Nephron progenitor cell (in vitro differentiated cells): Measurements from ENCODE around the gene WSCD2.

Source experiments
- DNase-seq: peaks from one replicate; pipeline ENCODE4 v3.0.0; 2021
- H3K27ac Mint-ChIP-seq: 2 replicates; pipeline ENCODE4 v1.8.0; 2021; ENCODE audit warnings: mild to moderate bottlenecking, moderate library complexity, mixed read lengths
- H3K27me3 Mint-ChIP-seq: 2 replicates; pipeline ENCODE4 v1.8.0; 2021; ENCODE audit warnings: mild to moderate bottlenecking, low read depth, mixed read lengths; ENCODE audit not compliant: poor library complexity
- H3K36me3 Mint-ChIP-seq: 2 replicates; pipeline ENCODE4 v1.8.0; 2021; ENCODE audit warnings: low read depth, mixed read lengths
- H3K4me1 Mint-ChIP-seq: 2 replicates; pipeline ENCODE4 v1.8.0; 2021; ENCODE audit warnings: mixed read lengths
- H3K4me3 Mint-ChIP-seq: 2 replicates; pipeline ENCODE4 v1.8.0; 2021; ENCODE audit warnings: mild to moderate bottlenecking, moderate library complexity, mixed read lengths
- H3K9me3 Mint-ChIP-seq: 2 replicates; pipeline ENCODE4 v1.8.0; 2021; ENCODE audit warnings: mild to moderate bottlenecking, moderate library complexity, mixed read lengths
- TF ChIP-seq, protein P1 (sequence below): fragments of 200-600 bp; sonication (generic); IDR thresholded peaks from 2 replicates; pipeline ENCODE4 v1.5.0; 2021; ENCODE audit warnings: antibody characterized with exemption

Gene WSCD2

DNA sequence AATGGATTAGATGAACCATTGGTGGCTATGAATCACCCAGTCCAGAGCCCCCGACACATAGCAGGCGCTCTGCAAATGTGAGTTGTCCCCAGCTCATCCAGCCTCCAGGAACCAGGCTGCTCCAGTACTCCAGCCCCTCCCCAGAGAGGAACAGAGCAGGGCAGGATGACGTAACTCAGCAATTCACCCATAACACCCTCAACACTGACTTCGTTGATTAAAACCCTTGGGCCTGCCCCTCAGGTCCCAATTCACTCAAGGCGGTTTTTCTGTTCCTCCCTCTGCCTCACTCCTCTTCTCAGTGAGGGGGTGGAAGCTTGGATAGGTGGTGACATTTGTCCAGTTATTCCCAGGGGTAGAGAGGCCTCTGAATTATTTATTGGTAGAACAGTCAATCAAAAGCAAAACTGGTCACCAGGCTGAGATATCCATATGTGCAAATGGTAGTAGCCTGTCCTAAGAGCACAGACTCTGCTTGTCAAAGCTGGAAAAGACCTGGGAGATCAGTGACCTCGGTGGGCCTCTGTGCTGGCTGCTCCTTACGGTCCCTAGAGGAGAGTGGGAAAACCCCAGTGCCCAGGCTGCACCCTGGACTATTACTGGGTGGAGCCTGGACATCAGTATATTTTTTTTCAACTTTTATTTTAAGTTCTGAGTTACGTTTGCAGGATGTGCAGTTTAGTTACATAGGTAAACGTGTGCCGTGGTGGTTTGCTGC is 113.1 kb downstream of the WSCD2 start:
- no peak overlapping the region for H3K27ac Mint-ChIP-seq
- peaks cover 11% of the 10 kb centered on the region for H3K9me3 Mint-ChIP-seq
- no peak for DNase-seq
- H3K4me3 Mint-ChIP-seq = no peak overlapping the region
- peaks cover 13% of the 10 kb centered on the region for H3K4me1 Mint-ChIP-seq
- TF ChIP-seq, protein P1, sequence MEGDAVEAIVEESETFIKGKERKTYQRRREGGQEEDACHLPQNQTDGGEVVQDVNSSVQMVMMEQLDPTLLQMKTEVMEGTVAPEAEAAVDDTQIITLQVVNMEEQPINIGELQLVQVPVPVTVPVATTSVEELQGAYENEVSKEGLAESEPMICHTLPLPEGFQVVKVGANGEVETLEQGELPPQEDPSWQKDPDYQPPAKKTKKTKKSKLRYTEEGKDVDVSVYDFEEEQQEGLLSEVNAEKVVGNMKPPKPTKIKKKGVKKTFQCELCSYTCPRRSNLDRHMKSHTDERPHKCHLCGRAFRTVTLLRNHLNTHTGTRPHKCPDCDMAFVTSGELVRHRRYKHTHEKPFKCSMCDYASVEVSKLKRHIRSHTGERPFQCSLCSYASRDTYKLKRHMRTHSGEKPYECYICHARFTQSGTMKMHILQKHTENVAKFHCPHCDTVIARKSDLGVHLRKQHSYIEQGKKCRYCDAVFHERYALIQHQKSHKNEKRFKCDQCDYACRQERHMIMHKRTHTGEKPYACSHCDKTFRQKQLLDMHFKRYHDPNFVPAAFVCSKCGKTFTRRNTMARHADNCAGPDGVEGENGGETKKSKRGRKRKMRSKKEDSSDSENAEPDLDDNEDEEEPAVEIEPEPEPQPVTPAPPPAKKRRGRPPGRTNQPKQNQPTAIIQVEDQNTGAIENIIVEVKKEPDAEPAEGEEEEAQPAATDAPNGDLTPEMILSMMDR = no peak
- H3K27me3 Mint-ChIP-seq = peaks cover 9% of the 10 kb centered on the region
- H3K36me3 Mint-ChIP-seq = no peaks in the 10 kb centered on the region

DNA sequence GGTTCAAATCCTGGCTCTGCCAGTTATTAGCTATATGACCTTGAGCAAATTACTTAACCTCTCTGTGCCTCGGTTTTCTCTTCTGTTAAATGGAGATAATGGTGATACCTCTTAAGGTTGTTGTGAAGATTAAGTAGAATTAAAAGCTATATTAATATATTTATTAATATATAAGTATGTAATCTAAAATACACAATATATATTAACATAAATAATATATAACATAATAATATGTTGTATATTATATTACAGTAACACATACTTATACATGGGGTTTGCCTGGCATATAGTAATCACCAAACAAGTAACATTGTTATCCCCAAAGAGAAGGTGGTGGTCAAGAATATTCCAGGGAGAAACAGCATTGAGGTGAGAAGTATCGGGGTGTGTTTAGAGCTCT is 118.0 kb downstream of the WSCD2 start:
- Mint-ChIP-seq H3K36me3 (no peaks in the 10 kb centered on the region), H3K27me3 (peaks cover 15% of the 10 kb centered on the region), H3K4me1 (peaks cover 6% of the 10 kb centered on the region), H3K27ac (no peak overlapping the region), H3K4me3 (no peak overlapping the region), H3K9me3 (no peaks in the 10 kb centered on the region)
- TF ChIP-seq, protein P1 = no peak
- DNase-seq = no peak

DNA sequence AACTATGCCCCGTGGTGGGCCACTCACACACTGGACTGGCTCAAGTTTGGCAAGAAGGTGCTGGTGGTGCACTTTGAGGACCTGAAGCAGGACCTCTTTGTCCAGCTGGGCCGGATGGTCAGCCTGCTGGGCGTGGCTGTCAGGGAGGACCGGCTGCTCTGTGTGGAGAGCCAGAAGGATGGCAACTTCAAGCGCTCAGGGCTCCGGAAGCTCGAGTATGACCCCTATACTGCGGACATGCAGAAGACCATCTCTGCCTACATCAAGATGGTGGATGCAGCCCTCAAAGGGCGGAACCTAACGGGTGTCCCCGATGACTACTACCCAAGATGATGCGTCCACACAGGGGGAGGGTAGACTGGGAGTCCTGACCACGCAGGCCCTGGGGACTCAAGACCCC is 118.9 kb downstream of the WSCD2 start:
- Mint-ChIP-seq H3K36me3 (no peaks in the 10 kb centered on the region), H3K9me3 (no peaks in the 10 kb centered on the region), H3K4me3 (no peak overlapping the region), H3K4me1 (peaks cover 10% of the 10 kb centered on the region), H3K27ac (peak overlapping the region; percentile 41), H3K27me3 (peaks cover 18% of the 10 kb centered on the region)
- TF ChIP-seq, protein P1 = no peak
- DNase-seq = no peak

DNA sequence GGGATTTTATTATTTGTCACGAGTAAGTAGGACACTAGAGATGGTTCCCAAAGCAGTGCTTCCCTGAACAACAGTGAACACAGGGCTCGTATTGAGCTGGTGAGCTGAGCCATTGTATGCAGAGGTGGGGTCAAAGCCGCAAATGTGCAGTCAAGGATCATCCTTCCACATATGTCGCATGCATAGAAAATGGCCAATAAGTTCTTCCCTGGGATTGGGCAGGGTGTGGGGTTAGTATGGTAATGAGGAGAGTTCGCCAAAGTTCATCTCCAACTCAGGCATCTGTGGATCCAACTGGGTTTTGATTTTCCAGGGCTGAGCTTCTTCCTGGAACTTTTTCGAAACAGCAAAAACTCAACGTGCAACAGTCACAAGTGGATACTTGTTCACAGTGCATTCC is 123.4 kb downstream of the WSCD2 start:
- no peak for DNase-seq
- H3K9me3 Mint-ChIP-seq = no peaks in the 10 kb centered on the region
- no peak overlapping the region for H3K4me3 Mint-ChIP-seq
- H3K4me1 Mint-ChIP-seq = peaks cover 37% of the 10 kb centered on the region
- no peak overlapping the region for H3K27ac Mint-ChIP-seq
- H3K36me3 Mint-ChIP-seq = no peaks in the 10 kb centered on the region
- TF ChIP-seq, protein P1 = no peak
- peaks cover 21% of the 10 kb centered on the region for H3K27me3 Mint-ChIP-seq

DNA sequence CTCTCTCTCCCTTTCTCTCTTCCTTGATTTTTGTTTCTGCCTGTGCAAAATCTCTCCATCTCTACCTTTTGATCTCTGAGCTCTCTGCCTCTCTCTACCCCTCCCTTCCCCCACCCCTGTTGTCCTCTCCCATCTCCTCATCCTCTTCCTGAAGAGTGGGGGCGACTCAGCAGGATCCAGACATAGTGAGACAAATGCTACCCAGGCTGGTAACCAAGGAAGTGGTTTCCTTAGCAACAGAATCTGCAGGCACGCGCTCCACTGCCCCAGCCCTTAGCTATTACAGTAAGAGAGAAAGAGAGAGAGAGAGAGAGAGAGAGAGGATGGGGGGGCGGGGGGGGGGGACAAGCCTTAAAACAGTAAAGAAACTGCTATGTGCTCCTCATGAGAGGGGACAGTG is 124.5 kb downstream of the WSCD2 start:
- Mint-ChIP-seq H3K36me3 (no peaks in the 10 kb centered on the region), H3K27ac (no peak overlapping the region), H3K9me3 (no peaks in the 10 kb centered on the region), H3K4me1 (peaks cover 37% of the 10 kb centered on the region), H3K27me3 (peaks cover 18% of the 10 kb centered on the region), H3K4me3 (no peak overlapping the region)
- TF ChIP-seq, protein P1 = no peak
- no peak for DNase-seq

DNA sequence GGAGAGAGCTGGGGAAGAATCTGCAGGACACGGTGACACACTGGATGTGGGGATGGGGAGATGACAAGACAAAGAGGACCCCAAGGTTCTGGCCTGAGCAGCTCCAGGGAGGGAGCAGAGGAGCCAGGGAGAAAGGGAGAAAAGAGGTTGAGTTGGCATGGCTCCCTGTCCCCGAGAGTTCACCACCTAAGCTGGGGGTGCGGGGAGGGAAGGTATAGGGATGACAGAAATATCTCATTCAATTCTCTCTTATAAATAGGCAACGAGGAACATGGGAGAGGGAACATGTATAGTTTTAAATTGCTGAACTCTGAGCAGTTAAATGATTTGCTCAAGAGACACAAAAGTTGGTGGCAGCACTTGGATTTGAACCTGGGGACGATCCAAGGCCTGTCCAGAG is 124.9 kb downstream of the WSCD2 start:
- peak overlapping the region; percentile 15 for H3K27ac Mint-ChIP-seq

More for the DNA sequence above, 124.9 kb downstream of the WSCD2 start:
- Mint-ChIP-seq H3K4me1 (peaks cover 37% of the 10 kb centered on the region), H3K27me3 (peaks cover 15% of the 10 kb centered on the region), H3K4me3 (no peak overlapping the region), H3K36me3 (no peaks in the 10 kb centered on the region), H3K9me3 (no peaks in the 10 kb centered on the region)
- TF ChIP-seq, protein P1 = no peak
- DNase-seq = no peak
